Measurements from ENCODE around the gene BANF1. TPM values are rescaled to one million over a fixed set of nuclear protein-coding genes. Genes with fewer than 3 reads are reported as not detected.

Gene BANF1
- total RNA-seq: 100 to 1,000 TPM; 190 to 376 TPM

- Mint-ChIP-seq H3K4me3 (peak within 1 kb of the TSS; percentile 99), H3K27me3 (no peaks in the 10 kb centered on the region), H3K27ac (peak within 1 kb of the TSS; percentile 96 to 97), H3K36me3 (peaks cover 22% of the 10 kb centered on the region), H3K9me3 (no peaks in the 10 kb centered on the region), H3K4me1 (ENCODE audit: low read depth in 2 of 2) (peaks cover 28 to 37% of the 10 kb centered on the region in 2 donors)
- DNase-seq (ENCODE audit: low spot score) (peak; percentile 95), ATAC-seq (peak; percentile 89 to 92)
Observed at GRCh38 chr11:66001942-66002647, at the start of gene BANF1, which contains the start of gene EIF1AD. TSS of gene BANF1 (plus strand) at chr11:66002503. CDS start at chr11:66003251, 748 bp downstream. TSS of gene EIF1AD (minus strand) at chr11:66002157. CDS start at chr11:66000389, 1,768 bp downstream.

GRCh38 chr11:65953471-65953870 lies 48.8 kb upstream of the BANF1 start:
- ATAC-seq: no peak
- no peak for DNase-seq (ENCODE audit: low spot score)
- Mint-ChIP-seq H3K9me3 (no peaks in the 10 kb centered on the region), H3K27ac (no peak overlapping the region), H3K36me3 (no peaks in the 10 kb centered on the region), H3K4me1 (ENCODE audit: low read depth in 2 of 2) (peaks cover 0 to 2% of the 10 kb centered on the region in 2 donors), H3K27me3 (no peaks in the 10 kb centered on the region), H3K4me3 (no peak overlapping the region)

- ATAC-seq (no peak), DNase-seq (ENCODE audit: low spot score) (no peak)
- Mint-ChIP-seq H3K9me3 (no peaks in the 10 kb centered on the region), H3K27me3 (no peaks in the 10 kb centered on the region), H3K36me3 (no peaks in the 10 kb centered on the region), H3K27ac (no peak overlapping the region), H3K4me3 (no peak overlapping the region), H3K4me1 (ENCODE audit: low read depth in 2 of 2) (peaks cover 0 to 2% of the 10 kb centered on the region in 2 donors)
Observed at GRCh38 chr11:65954771-65955170, 47.5 kb upstream of the BANF1 start.

- DNase-seq (ENCODE audit: low spot score) (no peak), ATAC-seq (no peak)
- Mint-ChIP-seq H3K27me3 (no peaks in the 10 kb centered on the region), H3K4me3 (no peak overlapping the region), H3K27ac (no peak overlapping the region), H3K36me3 (peaks cover 17% of the 10 kb centered on the region), H3K4me1 (ENCODE audit: low read depth in 2 of 2) (peaks cover 21 to 22% of the 10 kb centered on the region in 2 donors), H3K9me3 (no peaks in the 10 kb centered on the region)
Observed at GRCh38 chr11:65958291-65958690, 44.0 kb upstream of the BANF1 start.

- no peaks in the 10 kb centered on the region for H3K27me3 Mint-ChIP-seq
- H3K27ac Mint-ChIP-seq: no peak overlapping the region
- peak; percentile 55 for DNase-seq (ENCODE audit: low spot score)
- peaks cover 17% of the 10 kb centered on the region for H3K36me3 Mint-ChIP-seq
- no peak for ATAC-seq
- H3K4me1 Mint-ChIP-seq (ENCODE audit: low read depth in 2 of 2): peaks cover 26 to 27% of the 10 kb centered on the region in 2 donors
- H3K9me3 Mint-ChIP-seq: no peaks in the 10 kb centered on the region
- no peak overlapping the region for H3K4me3 Mint-ChIP-seq
Observed at GRCh38 chr11:65958774-65959420, 43.4 kb upstream of the BANF1 start.

GRCh38 chr11:65960824-65961266 lies 41.5 kb upstream of the BANF1 start:
- Mint-ChIP-seq H3K27ac (peak overlapping the region; percentile 84 to 96), H3K36me3 (peaks cover 20% of the 10 kb centered on the region), H3K9me3 (no peaks in the 10 kb centered on the region), H3K27me3 (no peaks in the 10 kb centered on the region), H3K4me1 (ENCODE audit: low read depth in 2 of 2) (peaks cover 27 to 34% of the 10 kb centered on the region in 2 donors), H3K4me3 (peak overlapping the region; percentile 89)
- DNase-seq (ENCODE audit: low spot score): no peak
- no peak for ATAC-seq

GRCh38 chr11:65961267-65962140 lies 40.8 kb upstream of the BANF1 start, which contains the start of gene SART1:
TSS of gene SART1 (plus strand) at chr11:65961734. CDS start at chr11:65961781, 47 bp downstream.
- peak; percentile 98 for DNase-seq (ENCODE audit: low spot score)
- ATAC-seq: peak; percentile 97 to 98
- H3K36me3 Mint-ChIP-seq: peaks cover 23% of the 10 kb centered on the region
- H3K27me3 Mint-ChIP-seq: no peaks in the 10 kb centered on the region
- peaks cover 27 to 35% of the 10 kb centered on the region in 2 donors for H3K4me1 Mint-ChIP-seq (ENCODE audit: low read depth in 2 of 2)
- peak within 1 kb of the TSS; percentile 89 for H3K4me3 Mint-ChIP-seq
- no peaks in the 10 kb centered on the region for H3K9me3 Mint-ChIP-seq
- H3K27ac Mint-ChIP-seq: peak within 1 kb of the TSS; percentile 84 to 96

- no peak for DNase-seq (ENCODE audit: low spot score)
- Mint-ChIP-seq H3K9me3 (no peaks in the 10 kb centered on the region), H3K4me3 (peak overlapping the region; percentile 89), H3K27ac (peak overlapping the region; percentile 84 to 96), H3K27me3 (no peaks in the 10 kb centered on the region), H3K4me1 (ENCODE audit: low read depth in 2 of 2) (peaks cover 27 to 35% of the 10 kb centered on the region in 2 donors), H3K36me3 (peaks cover 23% of the 10 kb centered on the region)
- no peak for ATAC-seq
Observed at GRCh38 chr11:65962141-65962564, 40.1 kb upstream of the BANF1 start.

- Mint-ChIP-seq H3K9me3 (no peaks in the 10 kb centered on the region), H3K27ac (no peak overlapping the region), H3K4me1 (ENCODE audit: low read depth in 2 of 2) (peaks cover 35 to 38% of the 10 kb centered on the region in 2 donors), H3K4me3 (no peak overlapping the region), H3K36me3 (peaks cover 36% of the 10 kb centered on the region), H3K27me3 (no peaks in the 10 kb centered on the region)
- DNase-seq (ENCODE audit: low spot score) (no peak), ATAC-seq (no peak)
Observed at GRCh38 chr11:65964906-65965305, 37.4 kb upstream of the BANF1 start.

- Mint-ChIP-seq H3K9me3 (no peaks in the 10 kb centered on the region), H3K27ac (no peak overlapping the region), H3K36me3 (peaks cover 42% of the 10 kb centered on the region), H3K4me3 (no peak overlapping the region), H3K27me3 (no peaks in the 10 kb centered on the region), H3K4me1 (ENCODE audit: low read depth in 2 of 2) (peaks cover 37 to 42% of the 10 kb centered on the region in 2 donors)
- DNase-seq (ENCODE audit: low spot score) (no peak), ATAC-seq (no peak)
Observed at GRCh38 chr11:65965986-65966762, 36.1 kb upstream of the BANF1 start.

GRCh38 chr11:65967329-65967934 lies 34.9 kb upstream of the BANF1 start:
- Mint-ChIP-seq H3K36me3 (peaks cover 33% of the 10 kb centered on the region), H3K27me3 (no peaks in the 10 kb centered on the region), H3K4me1 (ENCODE audit: low read depth in 2 of 2) (peaks cover 29 to 34% of the 10 kb centered on the region in 2 donors), H3K9me3 (no peaks in the 10 kb centered on the region), H3K4me3 (no peak overlapping the region), H3K27ac (no peak overlapping the region)
- no peak for DNase-seq (ENCODE audit: low spot score)
- ATAC-seq: no peak

- Mint-ChIP-seq H3K4me3 (no peak overlapping the region), H3K36me3 (peaks cover 32% of the 10 kb centered on the region), H3K27ac (no peak overlapping the region), H3K27me3 (no peaks in the 10 kb centered on the region), H3K9me3 (no peaks in the 10 kb centered on the region), H3K4me1 (ENCODE audit: low read depth in 2 of 2) (peaks cover 21 to 29% of the 10 kb centered on the region in 2 donors)
- ATAC-seq (no peak), DNase-seq (ENCODE audit: low spot score) (no peak)
Observed at GRCh38 chr11:65968600-65969482, 33.5 kb upstream of the BANF1 start.
